Activated CD4-positive, alpha-beta T cell treated with anti-CD3 and anti-CD28 coated beads, Interleukin-2, amount 50 U/mL, for 16 hours (primary cell): ENCODE measurements around the gene NDUFA5.

Source experiments
- DNase-seq: peaks from one replicate; pipeline ENCODE4 v3.0.0-alpha.2; 2020

The NDUFA5 gene

GRCh38 chr7:123557398-123558288, at the start of gene NDUFA5:
Gene NDUFA5, minus strand, starts transcription at chr7:123557818. Its CDS starts 23 bp downstream, at chr7:123557795.
- DNase-seq = peak; percentile 98

- DNase-seq = no peak
Measured at GRCh38 chr7:123604739-123605138, 47.1 kb upstream of the NDUFA5 start.

- no peak for DNase-seq
Measured at GRCh38 chr7:123602648-123603047, 45.0 kb upstream of the NDUFA5 start.

- DNase-seq = no peak
Measured at GRCh38 chr7:123601530-123601929, 43.9 kb upstream of the NDUFA5 start, which contains the start of gene ASB15. Gene ASB15, plus strand, starts transcription at chr7:123601821. Its CDS starts 12,682 bp downstream, at chr7:123614503.

GRCh38 chr7:123600876-123601275, 43.3 kb upstream of the NDUFA5 start:
- DNase-seq = no peak

- no peak for DNase-seq
Measured at GRCh38 chr7:123599766-123600165, 42.1 kb upstream of the NDUFA5 start.

GRCh38 chr7:123598657-123599056, 41.0 kb upstream of the NDUFA5 start:
- no peak for DNase-seq

- DNase-seq = no peak
Measured at GRCh38 chr7:123594813-123595241, 37.2 kb upstream of the NDUFA5 start.

- DNase-seq = no peak
Measured at GRCh38 chr7:123588376-123588775, 30.8 kb upstream of the NDUFA5 start.

GRCh38 chr7:123583821-123584220, 26.2 kb upstream of the NDUFA5 start:
- DNase-seq = no peak

- DNase-seq = no peak
Measured at GRCh38 chr7:123581162-123581459, 23.5 kb upstream of the NDUFA5 start.

- DNase-seq = peak; percentile 12
Measured at GRCh38 chr7:123580406-123581161, 23.0 kb upstream of the NDUFA5 start.

- DNase-seq = no peak
Measured at GRCh38 chr7:123579416-123579815, 21.8 kb upstream of the NDUFA5 start.

GRCh38 chr7:123573896-123574467, 16.4 kb upstream of the NDUFA5 start:
- DNase-seq = no peak

GRCh38 chr7:123573341-123573740, 15.7 kb upstream of the NDUFA5 start:
- no peak for DNase-seq

GRCh38 chr7:123571684-123572083, 14.1 kb upstream of the NDUFA5 start:
- DNase-seq = no peak

- DNase-seq = no peak
Measured at GRCh38 chr7:123571187-123571586, 13.6 kb upstream of the NDUFA5 start.

- DNase-seq = no peak
Measured at GRCh38 chr7:123570390-123571182, 13.0 kb upstream of the NDUFA5 start.

GRCh38 chr7:123569352-123570010, 11.9 kb upstream of the NDUFA5 start:
- DNase-seq = no peak

- no peak for DNase-seq
Measured at GRCh38 chr7:123562121-123562520, 4.5 kb upstream of the NDUFA5 start.

GRCh38 chr7:123558289-123558874, 764 bp upstream of the NDUFA5 start:
- no peak for DNase-seq

GRCh38 chr7:123557016-123557397, 611 bp downstream of the NDUFA5 start:
- DNase-seq = no peak
